ENCODE data around the gene CDH22. TPM values are rescaled to one million over a fixed set of nuclear protein-coding genes. Genes with fewer than 3 reads are reported as not detected.

CDH22 gene
- total RNA-seq, 1 donor from 2014 or later: not detected

DNA sequence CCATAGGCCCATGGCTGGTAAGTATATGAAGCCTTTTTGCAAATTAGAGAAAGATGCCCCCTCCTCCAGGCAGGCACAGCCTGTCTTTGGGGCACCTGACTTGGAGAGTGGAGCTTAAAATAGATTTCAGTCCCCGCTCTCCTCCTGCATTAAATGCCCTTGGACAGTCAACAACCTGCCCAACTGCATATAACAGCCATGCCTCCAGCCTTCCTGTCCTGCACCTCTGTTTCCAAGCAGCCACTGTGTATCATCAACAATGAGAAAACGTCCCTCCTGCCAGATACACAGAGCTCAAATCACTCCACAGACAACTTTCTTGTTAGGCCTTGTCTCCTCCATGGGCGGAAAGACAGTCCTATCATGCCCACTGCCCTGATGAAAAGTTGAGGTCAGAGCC is 3.4 kb downstream of the CDH22 start:
- no peak overlapping the region for H3K27ac ChIP-seq
- H3K27me3 ChIP-seq: peaks cover 7% of the 10 kb centered on the region
- peaks cover 6% of the 10 kb centered on the region in 2 donors for H3K4me1 ChIP-seq
- intact Hi-C loops (cut with DNase I): no loop called here
- H3K9me3 ChIP-seq: no peaks in the 10 kb centered on the region
- TF ChIP-seq, protein P1, sequence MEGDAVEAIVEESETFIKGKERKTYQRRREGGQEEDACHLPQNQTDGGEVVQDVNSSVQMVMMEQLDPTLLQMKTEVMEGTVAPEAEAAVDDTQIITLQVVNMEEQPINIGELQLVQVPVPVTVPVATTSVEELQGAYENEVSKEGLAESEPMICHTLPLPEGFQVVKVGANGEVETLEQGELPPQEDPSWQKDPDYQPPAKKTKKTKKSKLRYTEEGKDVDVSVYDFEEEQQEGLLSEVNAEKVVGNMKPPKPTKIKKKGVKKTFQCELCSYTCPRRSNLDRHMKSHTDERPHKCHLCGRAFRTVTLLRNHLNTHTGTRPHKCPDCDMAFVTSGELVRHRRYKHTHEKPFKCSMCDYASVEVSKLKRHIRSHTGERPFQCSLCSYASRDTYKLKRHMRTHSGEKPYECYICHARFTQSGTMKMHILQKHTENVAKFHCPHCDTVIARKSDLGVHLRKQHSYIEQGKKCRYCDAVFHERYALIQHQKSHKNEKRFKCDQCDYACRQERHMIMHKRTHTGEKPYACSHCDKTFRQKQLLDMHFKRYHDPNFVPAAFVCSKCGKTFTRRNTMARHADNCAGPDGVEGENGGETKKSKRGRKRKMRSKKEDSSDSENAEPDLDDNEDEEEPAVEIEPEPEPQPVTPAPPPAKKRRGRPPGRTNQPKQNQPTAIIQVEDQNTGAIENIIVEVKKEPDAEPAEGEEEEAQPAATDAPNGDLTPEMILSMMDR (IDR thresholded peaks at IDR 0.05): no peak
- H3K4me3 ChIP-seq: no peak overlapping the region
- DNase-seq (ENCODE audit: low spot score in 2 of 2): no peak
- no peaks in the 10 kb centered on the region for H3K36me3 ChIP-seq

DNA sequence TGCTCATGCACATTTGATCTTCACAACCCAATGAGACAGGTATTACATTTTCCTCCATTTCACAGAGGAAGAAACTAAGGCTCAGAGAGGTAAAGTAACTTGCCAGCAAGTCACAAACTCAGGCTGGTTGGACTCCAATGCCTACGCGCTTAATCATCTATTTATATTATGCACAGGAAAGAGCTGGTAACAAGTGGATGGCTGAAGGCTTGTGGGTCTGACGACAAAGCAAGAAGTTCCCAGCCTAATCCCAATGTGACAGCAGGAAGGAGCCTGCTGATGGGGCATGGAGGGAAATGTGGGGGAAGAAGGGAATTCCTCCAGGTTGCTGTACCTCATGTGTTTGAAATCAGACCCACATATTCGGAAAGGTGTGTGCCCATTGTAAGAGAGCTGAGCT is 3.9 kb downstream of the CDH22 start:
- H3K36me3 ChIP-seq: no peaks in the 10 kb centered on the region
- no peak overlapping the region for H3K4me3 ChIP-seq
- H3K27ac ChIP-seq: no peak overlapping the region
- peaks cover 6% of the 10 kb centered on the region in 2 donors for H3K4me1 ChIP-seq
- intact Hi-C loops (cut with DNase I): no loop called here
- H3K9me3 ChIP-seq: no peaks in the 10 kb centered on the region
- TF ChIP-seq, protein P1 (IDR thresholded peaks at IDR 0.05): no peak
- peaks cover 7% of the 10 kb centered on the region for H3K27me3 ChIP-seq
- DNase-seq (ENCODE audit: low spot score in 2 of 2): no peak

DNA sequence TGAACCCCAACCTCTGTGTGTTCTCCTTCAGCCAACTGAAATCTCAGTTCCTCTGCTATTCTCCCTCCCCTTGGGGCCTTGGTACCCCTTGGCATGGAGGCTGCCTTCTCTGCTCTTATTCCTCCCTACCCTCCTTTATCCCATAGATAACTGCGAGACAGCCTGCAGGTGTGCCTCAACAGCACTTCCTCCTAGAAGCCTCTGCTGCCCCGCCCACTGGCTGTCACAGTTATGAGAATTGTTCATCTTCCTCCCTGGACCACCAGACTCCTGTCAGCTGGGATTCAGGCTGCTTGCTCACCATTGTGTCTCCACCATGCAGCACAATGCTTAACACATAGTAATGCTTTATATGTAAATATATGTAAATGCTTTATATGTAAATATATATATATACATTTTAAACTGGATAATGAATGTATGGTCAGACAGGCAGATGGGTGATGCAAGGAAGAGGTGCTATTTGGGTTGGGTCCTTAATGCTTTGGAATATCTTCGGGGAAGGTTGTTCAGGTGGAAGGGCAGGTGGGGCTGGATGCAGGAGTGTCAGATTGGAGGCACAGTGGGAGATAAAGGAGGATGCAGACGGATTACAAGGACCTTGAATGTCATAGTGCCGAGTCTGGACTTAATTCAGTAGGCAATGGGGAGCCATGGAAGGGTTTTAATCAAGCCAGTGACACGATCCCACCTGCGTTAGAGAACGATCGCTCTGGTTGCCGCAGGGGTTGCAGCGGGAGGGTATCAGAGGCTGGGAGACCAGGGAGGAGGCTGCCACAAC is 4.9 kb downstream of the CDH22 start:
- no peak overlapping the region for H3K27ac ChIP-seq
- TF ChIP-seq, protein P1 (IDR thresholded peaks at IDR 0.05): no peak
- H3K27me3 ChIP-seq: peaks cover 7% of the 10 kb centered on the region
- H3K36me3 ChIP-seq: no peaks in the 10 kb centered on the region
- intact Hi-C loops (cut with DNase I): no loop called here
- peaks cover 6% of the 10 kb centered on the region in 2 donors for H3K4me1 ChIP-seq
- no peak for DNase-seq (ENCODE audit: low spot score in 2 of 2)
- no peak overlapping the region for H3K4me3 ChIP-seq
- no peaks in the 10 kb centered on the region for H3K9me3 ChIP-seq

DNA sequence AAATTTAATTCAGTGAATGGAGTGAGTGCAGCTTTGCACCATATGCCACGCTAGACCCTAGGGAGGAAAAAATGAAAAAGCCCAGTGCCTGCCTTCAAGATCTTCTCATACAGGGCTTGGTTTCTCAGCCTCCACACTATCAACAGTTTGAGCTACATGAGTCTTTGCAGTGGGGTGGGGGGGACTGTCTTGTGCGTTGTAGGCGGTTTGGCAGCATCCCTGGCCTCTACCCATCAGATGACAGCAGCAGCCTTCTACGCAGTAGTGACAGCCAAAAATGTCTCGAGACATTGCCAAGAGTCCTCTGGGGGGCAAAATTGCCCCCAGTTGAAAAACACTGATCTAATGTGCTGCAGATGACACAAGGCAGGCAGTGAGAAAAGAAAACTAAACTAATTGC is 6.2 kb downstream of the CDH22 start:
- H3K4me3 ChIP-seq: no peak overlapping the region
- intact Hi-C loops (cut with DNase I): no loop called here
- DNase-seq (ENCODE audit: low spot score in 2 of 2): no peak
- TF ChIP-seq, protein P1 (IDR thresholded peaks at IDR 0.05): no peak
- H3K9me3 ChIP-seq: no peaks in the 10 kb centered on the region
- H3K36me3 ChIP-seq: no peaks in the 10 kb centered on the region
- H3K27me3 ChIP-seq: no peaks in the 10 kb centered on the region
- H3K27ac ChIP-seq: no peak overlapping the region
- H3K4me1 ChIP-seq: no peaks in the 10 kb centered on the region

DNA sequence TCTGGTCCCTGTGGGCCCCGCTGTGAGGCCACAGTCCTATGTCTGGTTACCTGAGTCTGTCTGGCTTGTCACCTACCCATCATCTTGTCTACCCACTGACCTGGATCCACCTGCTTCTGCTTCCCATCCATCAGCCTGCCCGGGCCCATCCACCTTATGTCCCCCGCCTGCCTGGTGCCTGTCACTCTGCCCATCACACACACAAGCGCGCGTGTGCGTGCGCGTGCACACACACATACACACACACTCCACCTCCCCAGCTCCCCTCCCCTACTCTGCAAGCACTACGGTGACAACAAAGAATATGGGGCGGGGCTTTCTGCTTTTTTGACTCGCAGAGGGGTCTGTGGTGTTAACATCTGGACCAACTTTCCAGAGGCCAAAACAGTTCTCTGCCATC is 8.0 kb downstream of the CDH22 start:
- TF ChIP-seq, protein P1 (IDR thresholded peaks at IDR 0.05): no peak
- DNase-seq (ENCODE audit: low spot score in 2 of 2): no peak
- H3K4me1 ChIP-seq: no peaks in the 10 kb centered on the region
- no peaks in the 10 kb centered on the region for H3K27me3 ChIP-seq
- intact Hi-C loops (cut with DNase I): no loop called here
- H3K36me3 ChIP-seq: no peaks in the 10 kb centered on the region
- H3K27ac ChIP-seq: no peak overlapping the region
- no peaks in the 10 kb centered on the region for H3K9me3 ChIP-seq
- H3K4me3 ChIP-seq: no peak overlapping the region

All from ascending aorta (tissue), 2 donors.